ENCODE data around the gene PKNOX2. TPM values are rescaled to one million over a fixed set of nuclear protein-coding genes. Genes with fewer than 3 reads are reported as not detected.

PKNOX2 gene
- total RNA-seq, 1 donor from 2014 or later: 21.5 TPM

DNA sequence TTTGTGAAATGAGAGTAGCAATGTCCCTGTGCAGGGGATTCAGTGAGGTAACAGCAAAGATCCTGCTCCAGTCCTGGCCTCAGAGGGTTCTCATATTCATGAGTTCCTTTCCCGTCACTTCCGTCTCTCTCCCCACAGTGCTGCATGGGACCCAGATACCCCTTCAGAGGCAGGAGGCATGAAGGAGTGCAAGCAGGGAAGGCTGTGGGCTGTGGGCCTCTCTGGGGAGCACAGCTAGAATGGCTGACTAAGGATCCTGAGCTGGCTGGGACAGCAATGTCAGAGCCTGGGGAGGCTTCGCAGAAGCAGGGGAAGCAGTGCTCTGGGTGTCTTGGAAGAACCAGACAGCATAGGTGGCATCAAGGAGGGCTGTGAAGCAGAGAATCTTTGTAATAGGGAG is 13.0 kb downstream of the PKNOX2 start:
- peaks cover 9% of the 10 kb centered on the region for H3K27me3 Mint-ChIP-seq (ENCODE audit: low read depth)
- H3K36me3 Mint-ChIP-seq (ENCODE audit: low read depth): peaks cover 2% of the 10 kb centered on the region
- H3K4me1 Mint-ChIP-seq: peaks cover 46% of the 10 kb centered on the region
- no peak for DNase-seq (ENCODE audit: low read depth, low spot score)
- TF ChIP-seq, protein P1, sequence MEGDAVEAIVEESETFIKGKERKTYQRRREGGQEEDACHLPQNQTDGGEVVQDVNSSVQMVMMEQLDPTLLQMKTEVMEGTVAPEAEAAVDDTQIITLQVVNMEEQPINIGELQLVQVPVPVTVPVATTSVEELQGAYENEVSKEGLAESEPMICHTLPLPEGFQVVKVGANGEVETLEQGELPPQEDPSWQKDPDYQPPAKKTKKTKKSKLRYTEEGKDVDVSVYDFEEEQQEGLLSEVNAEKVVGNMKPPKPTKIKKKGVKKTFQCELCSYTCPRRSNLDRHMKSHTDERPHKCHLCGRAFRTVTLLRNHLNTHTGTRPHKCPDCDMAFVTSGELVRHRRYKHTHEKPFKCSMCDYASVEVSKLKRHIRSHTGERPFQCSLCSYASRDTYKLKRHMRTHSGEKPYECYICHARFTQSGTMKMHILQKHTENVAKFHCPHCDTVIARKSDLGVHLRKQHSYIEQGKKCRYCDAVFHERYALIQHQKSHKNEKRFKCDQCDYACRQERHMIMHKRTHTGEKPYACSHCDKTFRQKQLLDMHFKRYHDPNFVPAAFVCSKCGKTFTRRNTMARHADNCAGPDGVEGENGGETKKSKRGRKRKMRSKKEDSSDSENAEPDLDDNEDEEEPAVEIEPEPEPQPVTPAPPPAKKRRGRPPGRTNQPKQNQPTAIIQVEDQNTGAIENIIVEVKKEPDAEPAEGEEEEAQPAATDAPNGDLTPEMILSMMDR (conservative IDR thresholded peaks at IDR 0.05): no peak
- H3K9me3 Mint-ChIP-seq: no peaks in the 10 kb centered on the region
- H3K4me3 Mint-ChIP-seq: no peak overlapping the region
- no peak overlapping the region for H3K27ac Mint-ChIP-seq (ENCODE audit: unreplicated experiment)

DNA sequence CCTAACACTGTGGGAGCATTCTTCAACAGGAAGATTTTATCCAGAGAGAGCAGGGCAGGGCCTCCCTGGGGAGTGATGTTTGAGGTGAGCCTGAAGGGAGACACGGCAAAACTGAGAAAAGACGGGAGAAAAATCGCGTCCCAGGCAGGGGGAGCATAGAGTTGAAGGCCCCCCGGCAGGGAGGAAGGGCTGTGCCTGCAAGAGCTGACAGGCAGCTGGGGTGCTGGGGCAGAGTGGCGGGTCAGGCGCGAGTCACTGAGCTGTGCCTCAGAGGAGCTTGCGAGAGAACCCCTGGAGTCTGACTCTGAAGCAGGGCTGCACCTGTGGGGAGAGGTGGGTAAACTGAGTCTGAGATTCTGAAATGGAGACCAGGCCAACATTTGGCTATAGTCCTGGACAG is 14.8 kb downstream of the PKNOX2 start:
- TF ChIP-seq, protein P1 (conservative IDR thresholded peaks at IDR 0.05): no peak
- Mint-ChIP-seq H3K9me3 (no peaks in the 10 kb centered on the region), H3K27me3 (ENCODE audit: low read depth) (peaks cover 9% of the 10 kb centered on the region), H3K36me3 (ENCODE audit: low read depth) (peaks cover 9% of the 10 kb centered on the region), H3K4me1 (peaks cover 61% of the 10 kb centered on the region), H3K4me3 (no peak overlapping the region), H3K27ac (ENCODE audit: unreplicated experiment) (no peak overlapping the region)
- no peak for DNase-seq (ENCODE audit: low read depth, low spot score)

DNA sequence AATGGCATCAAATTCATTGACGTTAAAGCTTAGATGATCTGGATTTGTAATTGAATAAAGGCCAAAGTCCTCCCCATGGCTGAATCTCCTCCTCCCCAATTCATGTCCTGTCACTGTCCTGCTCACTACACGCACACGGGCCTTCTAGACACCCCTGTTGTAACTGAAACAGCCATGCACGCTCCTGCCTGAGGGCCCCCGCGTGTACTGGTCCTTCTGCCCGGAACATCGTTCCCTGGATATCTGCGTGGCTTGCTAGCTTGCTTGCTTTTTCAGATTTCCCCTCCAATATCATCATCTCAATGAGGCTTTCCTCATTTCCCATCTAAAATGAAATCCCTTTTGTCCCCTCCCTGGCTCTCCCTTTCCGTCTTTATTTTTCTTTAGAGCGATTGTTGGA is 15.3 kb downstream of the PKNOX2 start:
- TF ChIP-seq, protein P1 (conservative IDR thresholded peaks at IDR 0.05): no peak
- H3K27me3 Mint-ChIP-seq (ENCODE audit: low read depth): peaks cover 9% of the 10 kb centered on the region
- no peak overlapping the region for H3K4me3 Mint-ChIP-seq
- peaks cover 8% of the 10 kb centered on the region for H3K36me3 Mint-ChIP-seq (ENCODE audit: low read depth)
- H3K4me1 Mint-ChIP-seq: peaks cover 61% of the 10 kb centered on the region
- H3K9me3 Mint-ChIP-seq: no peaks in the 10 kb centered on the region
- H3K27ac Mint-ChIP-seq (ENCODE audit: unreplicated experiment): no peak overlapping the region
- no peak for DNase-seq (ENCODE audit: low read depth, low spot score)

DNA sequence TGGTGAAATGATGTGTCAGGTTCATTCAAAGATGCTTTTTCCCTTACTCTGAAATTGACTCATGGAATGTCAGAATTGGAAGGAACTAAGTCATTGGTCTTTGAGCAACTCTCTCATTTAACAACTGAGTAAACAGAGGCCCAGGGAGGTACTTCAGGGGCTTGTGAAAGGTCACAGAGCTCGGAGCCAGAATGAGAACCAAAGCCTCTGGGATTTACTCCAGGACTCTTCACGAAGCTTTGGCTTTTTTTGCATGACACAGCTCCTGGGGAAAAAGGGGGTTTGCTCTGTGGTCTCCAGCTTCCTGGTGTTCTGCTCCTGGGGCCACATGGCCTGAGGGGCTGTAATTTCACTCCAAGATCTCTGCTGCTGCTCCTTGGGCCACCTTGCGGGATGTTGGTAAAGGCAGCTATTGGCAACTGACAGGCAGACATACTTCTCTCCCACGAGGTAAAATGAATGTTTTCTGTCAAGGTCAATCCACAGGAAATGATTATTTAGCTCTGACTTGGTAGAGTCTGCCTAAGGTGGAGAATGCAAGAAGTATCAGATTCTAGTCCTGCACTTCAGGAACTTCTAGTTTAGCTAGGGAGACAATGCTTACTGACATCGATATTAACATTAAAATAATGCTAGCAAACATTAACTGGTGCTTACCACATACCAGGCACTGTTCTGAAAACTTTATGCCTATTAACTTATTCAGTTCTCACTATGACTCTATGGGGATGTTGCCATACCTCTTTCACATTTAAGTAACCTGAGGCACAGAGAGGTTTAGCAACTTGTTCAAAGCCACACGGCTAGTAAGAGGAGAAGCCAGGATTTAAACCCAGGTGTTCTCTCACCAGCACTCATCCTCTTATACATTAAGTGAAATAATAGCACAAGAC is 16.1 kb downstream of the PKNOX2 start:
- peak overlapping the region; percentile 76 for H3K27ac Mint-ChIP-seq (ENCODE audit: unreplicated experiment)
- H3K4me1 Mint-ChIP-seq: peaks cover 59% of the 10 kb centered on the region
- peaks cover 9% of the 10 kb centered on the region for H3K27me3 Mint-ChIP-seq (ENCODE audit: low read depth)
- peaks cover 9% of the 10 kb centered on the region for H3K36me3 Mint-ChIP-seq (ENCODE audit: low read depth)
- no peak for DNase-seq (ENCODE audit: low read depth, low spot score)
- H3K4me3 Mint-ChIP-seq: no peak overlapping the region
- peaks cover under 1% of the 10 kb centered on the region for H3K9me3 Mint-ChIP-seq
- TF ChIP-seq, protein P1 (conservative IDR thresholded peaks at IDR 0.05): no peak

DNA sequence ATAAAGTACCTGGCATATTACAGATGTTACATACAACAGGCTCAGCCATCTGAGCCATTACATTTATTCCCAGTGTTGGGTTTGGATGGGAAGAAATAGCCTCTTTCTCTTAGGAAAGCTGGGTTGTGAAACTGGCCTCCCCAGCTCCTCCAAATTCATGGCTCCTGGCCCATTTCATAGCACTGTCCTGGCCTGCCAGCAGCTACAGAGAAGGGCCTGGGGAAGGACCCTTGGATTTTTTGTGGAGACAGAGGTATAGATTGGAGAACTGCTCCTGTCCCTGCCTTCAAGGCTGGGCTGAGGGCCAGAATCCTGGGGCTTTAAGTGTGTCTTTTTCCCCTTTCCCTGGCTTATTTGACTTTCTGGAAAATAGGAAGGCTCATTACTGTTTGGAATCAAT is 18.0 kb downstream of the PKNOX2 start:
- DNase-seq (ENCODE audit: low read depth, low spot score): no peak
- TF ChIP-seq, protein P1 (conservative IDR thresholded peaks at IDR 0.05): no peak
- H3K27ac Mint-ChIP-seq (ENCODE audit: unreplicated experiment): no peak overlapping the region
- peaks cover 2% of the 10 kb centered on the region for H3K27me3 Mint-ChIP-seq (ENCODE audit: low read depth)
- peaks cover 49% of the 10 kb centered on the region for H3K4me1 Mint-ChIP-seq
- H3K4me3 Mint-ChIP-seq: peak overlapping the region; percentile 21
- H3K9me3 Mint-ChIP-seq: peaks cover 8% of the 10 kb centered on the region
- peaks cover 18% of the 10 kb centered on the region for H3K36me3 Mint-ChIP-seq (ENCODE audit: low read depth)
